ENCODE results near the gene HSPA5. TPM values are rescaled to one million over a fixed set of nuclear protein-coding genes. Genes with fewer than 3 reads are reported as not detected.
"Not testable (repeated sequence)": the region's sequence is repeated elsewhere in the genome, so short reads cannot be mapped to it uniquely, and the experiment has no call there.

HSPA5 gene
- total and polyA plus RNA-seq, 12 donors, result 30.0 to 677 (median 102) TPM

DNA sequence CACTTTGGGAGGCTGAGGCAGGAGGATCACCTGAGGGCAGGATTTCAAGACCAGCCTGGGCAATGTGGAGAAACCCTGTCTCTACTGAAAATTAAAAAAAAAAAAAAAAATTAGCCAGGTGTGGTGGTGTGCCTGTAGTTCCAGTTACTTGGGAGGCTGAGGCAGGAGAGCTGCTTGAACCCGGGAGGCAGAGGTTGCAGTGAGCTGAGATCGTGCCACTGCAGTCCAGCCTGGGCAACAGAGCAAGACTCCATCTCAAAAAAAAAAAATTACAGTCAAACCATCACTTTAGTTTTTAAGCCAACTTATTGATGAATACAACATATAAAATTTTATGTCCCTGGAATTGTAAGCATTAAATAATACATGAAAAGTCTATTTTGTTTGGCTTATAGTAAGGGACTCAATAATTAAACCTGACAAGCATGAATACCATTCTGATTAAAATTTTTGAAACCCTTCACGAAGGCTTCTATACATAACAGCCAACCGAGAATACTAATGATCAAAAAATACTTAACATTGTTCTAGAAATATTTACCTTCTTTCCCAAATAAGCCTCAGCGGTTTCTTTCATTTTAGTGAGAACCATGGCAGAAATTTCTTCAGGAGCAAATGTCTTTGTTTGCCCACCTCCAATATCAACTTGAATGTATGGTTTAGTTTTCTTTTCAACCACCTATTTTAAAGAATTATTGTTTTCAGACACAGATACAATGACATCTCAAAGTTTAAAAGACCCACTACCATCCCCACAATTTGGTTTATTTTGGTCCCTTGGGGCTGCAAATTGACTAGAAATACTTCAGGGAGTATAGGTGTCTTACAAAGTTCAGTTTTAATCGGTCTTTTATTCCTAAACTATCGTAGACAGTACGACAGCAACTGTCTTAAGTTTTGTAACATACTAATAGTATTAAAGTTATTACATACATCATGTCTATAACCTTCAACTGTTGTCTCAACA lies 1.2 kb downstream of the HSPA5 start:
- TF ChIP-seq, protein P1, sequence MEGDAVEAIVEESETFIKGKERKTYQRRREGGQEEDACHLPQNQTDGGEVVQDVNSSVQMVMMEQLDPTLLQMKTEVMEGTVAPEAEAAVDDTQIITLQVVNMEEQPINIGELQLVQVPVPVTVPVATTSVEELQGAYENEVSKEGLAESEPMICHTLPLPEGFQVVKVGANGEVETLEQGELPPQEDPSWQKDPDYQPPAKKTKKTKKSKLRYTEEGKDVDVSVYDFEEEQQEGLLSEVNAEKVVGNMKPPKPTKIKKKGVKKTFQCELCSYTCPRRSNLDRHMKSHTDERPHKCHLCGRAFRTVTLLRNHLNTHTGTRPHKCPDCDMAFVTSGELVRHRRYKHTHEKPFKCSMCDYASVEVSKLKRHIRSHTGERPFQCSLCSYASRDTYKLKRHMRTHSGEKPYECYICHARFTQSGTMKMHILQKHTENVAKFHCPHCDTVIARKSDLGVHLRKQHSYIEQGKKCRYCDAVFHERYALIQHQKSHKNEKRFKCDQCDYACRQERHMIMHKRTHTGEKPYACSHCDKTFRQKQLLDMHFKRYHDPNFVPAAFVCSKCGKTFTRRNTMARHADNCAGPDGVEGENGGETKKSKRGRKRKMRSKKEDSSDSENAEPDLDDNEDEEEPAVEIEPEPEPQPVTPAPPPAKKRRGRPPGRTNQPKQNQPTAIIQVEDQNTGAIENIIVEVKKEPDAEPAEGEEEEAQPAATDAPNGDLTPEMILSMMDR (IDR thresholded peaks at IDR 0.05), result no peak
- no peak for TF ChIP-seq POLR2A (IDR thresholded peaks at IDR 0.05)
- WGBS, 4 donors, result 17 to 25% (median 21%) methylated on average over 8 of the region's 8 CpGs
- H3K4me3 ChIP-seq, result peak overlapping the region in 3 of 4 donors; percentile 84 to 98 (median 89)
- no peaks in the 10 kb centered on the region for H3K27me3 ChIP-seq
- DNase-seq, result no peak
- intact Hi-C loops (cut with DNase I), result loop anchor here in 1 of 2 donors (10.0 kb wide), 1 partner anchor 105 kb away; no protein-coding TSS in a partner anchor
- H3K4me1 ChIP-seq (replicated peaks in 1 of 2), result peaks cover 20 to 61% of the 10 kb centered on the region in 2 donors
- H3K9me3 ChIP-seq (replicated peaks in 1 of 3), result no peaks in the 10 kb centered on the region
- H3K27ac ChIP-seq, result peak overlapping the region; percentile 86 to 98 (median 90)
- H3K36me3 ChIP-seq (replicated peaks in 1 of 2), result peaks cover 0 to 48% of the 10 kb centered on the region in 2 donors

GRCh38 chr9:125238915-125239446 lies 2.2 kb downstream of the HSPA5 start:
- TF ChIP-seq, protein P1 (IDR thresholded peaks at IDR 0.05), result no peak
- no peak for TF ChIP-seq POLR2A (IDR thresholded peaks at IDR 0.05)
- no peaks in the 10 kb centered on the region for H3K9me3 ChIP-seq (replicated peaks in 1 of 3)
- H3K36me3 ChIP-seq (replicated peaks in 1 of 2), result peaks cover 0 to 52% of the 10 kb centered on the region in 2 donors
- H3K4me1 ChIP-seq (replicated peaks in 1 of 2), result peaks cover 20 to 63% of the 10 kb centered on the region in 2 donors
- no peak overlapping the region for H3K27ac ChIP-seq
- no peaks in the 10 kb centered on the region for H3K27me3 ChIP-seq
- intact Hi-C loops (cut with DNase I), result loop anchor here in 1 of 2 donors (10.0 kb wide), 1 partner anchor 106 kb away; no protein-coding TSS in a partner anchor
- WGBS, 4 donors, result 83 to 90% (median 87%) methylated on average over 14 of the region's 14 CpGs
- DNase-seq, result no peak
- peak overlapping the region in 1 of 4 donors; percentile 89 for H3K4me3 ChIP-seq

GRCh38 chr9:125238127-125238914 lies 2.8 kb downstream of the HSPA5 start:
- TF ChIP-seq, protein P1 (IDR thresholded peaks at IDR 0.05), result no peak
- no peak for TF ChIP-seq POLR2A (IDR thresholded peaks at IDR 0.05)
- Histone ChIP-seq H3K27ac (no peak overlapping the region), H3K36me3 (replicated peaks in 1 of 2) (peaks cover 0 to 52% of the 10 kb centered on the region in 2 donors), H3K9me3 (replicated peaks in 1 of 3) (no peaks in the 10 kb centered on the region), H3K4me1 (replicated peaks in 1 of 2) (peaks cover 20 to 63% of the 10 kb centered on the region in 2 donors), H3K4me3 (peak overlapping the region in 1 of 4 donors; percentile 89), H3K27me3 (no peaks in the 10 kb centered on the region)
- intact Hi-C loops (cut with DNase I), result loop anchor here in 1 of 2 donors (10.0 kb wide), 1 partner anchor 106 kb away; no protein-coding TSS in a partner anchor
- WGBS, 4 donors, result 77 to 91% (median 87%) methylated on average over 7 of the region's 7 CpGs
- no peak for DNase-seq

GRCh38 chr9:125236520-125237159 lies 4.5 kb downstream of the HSPA5 start:
- Histone ChIP-seq H3K36me3 (replicated peaks in 1 of 2) (peaks cover 0 to 52% of the 10 kb centered on the region in 2 donors), H3K4me1 (replicated peaks in 1 of 2) (peaks cover 14 to 57% of the 10 kb centered on the region in 2 donors), H3K27ac (peak overlapping the region in 1 of 5 donors; percentile 9)
- 77 to 90% (median 82%) methylated on average over 5 of the region's 5 CpGs for WGBS, 4 donors
- peak in 1 of 7 donors; percentile 6 for DNase-seq
- not testable (repeated sequence) for H3K27me3 ChIP-seq; H3K9me3 ChIP-seq (replicated peaks in 1 of 3); H3K4me3 ChIP-seq
- intact Hi-C loops (cut with DNase I), result loop anchor here in 1 of 2 donors (10.0 kb wide), 1 partner anchor 108 kb away; no protein-coding TSS in a partner anchor

All from adrenal gland (tissue), 12 donors.